GM21526 (cell line): ENCODE data around the gene RBM33.

Experiments
- ATAC-seq: cut with Tn5 transposase; IDR thresholded peaks from one replicate; pipeline ENCODE4 v1.9.1; 2021; ENCODE audit warnings: moderate library complexity; ENCODE audit not compliant: unreplicated experiment, low FRiP score

The RBM33 gene

DNA sequence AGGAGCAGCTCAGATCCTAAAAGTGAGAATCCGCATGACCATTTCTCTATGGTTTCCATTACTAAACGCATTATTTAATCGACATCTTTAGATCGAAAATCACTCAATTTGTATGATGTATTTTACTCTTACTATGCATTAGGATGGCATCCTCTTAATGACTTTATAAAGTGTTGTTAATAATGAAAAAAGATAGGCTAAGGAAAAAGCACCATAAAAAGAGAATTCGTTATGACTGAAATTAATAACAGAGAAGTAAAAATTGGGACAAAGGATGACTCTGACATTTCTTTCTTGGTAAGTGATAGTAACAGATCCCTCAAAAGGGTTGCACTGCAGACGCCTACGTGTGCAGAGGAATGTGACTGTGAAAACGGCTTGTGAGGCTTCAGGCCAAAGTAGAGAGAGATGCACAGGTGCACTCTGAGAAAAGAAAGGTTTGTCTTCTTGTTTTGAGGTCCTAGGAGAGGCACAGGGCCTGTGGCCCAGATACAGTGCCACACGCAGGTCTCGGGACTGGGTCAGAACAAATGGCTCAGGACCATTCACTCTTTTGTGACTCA lies 23.0 kb upstream of the RBM33 start:
- ATAC-seq = no peak

DNA sequence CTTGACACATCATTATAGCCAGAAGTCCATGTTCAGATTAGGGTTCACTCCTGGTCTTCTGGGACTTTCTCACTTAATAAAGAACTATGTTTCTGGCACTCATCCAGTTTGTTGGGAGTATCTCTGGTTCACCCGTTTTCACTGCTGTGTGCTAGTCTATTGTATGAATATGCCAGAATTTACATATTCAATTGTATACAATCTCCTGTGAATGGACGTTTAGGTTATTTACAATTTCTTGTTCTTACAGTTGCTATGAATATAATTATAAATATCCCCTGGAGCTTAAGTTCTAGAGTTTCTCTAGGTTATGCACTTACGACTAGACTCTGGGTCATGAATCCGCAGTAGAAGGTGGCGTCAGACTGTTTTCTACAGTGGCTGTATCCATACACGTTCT lies 20.0 kb upstream of the RBM33 start:
- ATAC-seq = no peak

DNA sequence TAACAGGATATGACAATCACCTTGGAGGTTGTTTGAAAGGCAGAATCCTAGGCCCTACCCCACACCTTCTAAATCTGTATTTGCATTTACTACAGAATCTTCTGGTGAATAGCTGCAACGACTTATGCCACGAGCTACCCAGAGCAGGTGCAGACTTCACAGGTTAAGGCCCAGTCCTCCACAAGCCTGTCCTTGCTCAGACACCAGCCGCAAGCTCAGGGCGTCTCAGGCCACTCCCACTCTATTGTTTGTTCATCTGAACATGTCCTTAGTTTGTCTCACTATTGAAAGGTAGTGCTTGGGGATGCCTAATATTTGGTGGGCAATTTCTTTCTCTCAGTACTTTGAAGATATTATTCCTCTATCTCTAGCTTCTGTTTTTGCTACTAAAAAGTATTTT lies 18.9 kb upstream of the RBM33 start:
- no peak for ATAC-seq

DNA sequence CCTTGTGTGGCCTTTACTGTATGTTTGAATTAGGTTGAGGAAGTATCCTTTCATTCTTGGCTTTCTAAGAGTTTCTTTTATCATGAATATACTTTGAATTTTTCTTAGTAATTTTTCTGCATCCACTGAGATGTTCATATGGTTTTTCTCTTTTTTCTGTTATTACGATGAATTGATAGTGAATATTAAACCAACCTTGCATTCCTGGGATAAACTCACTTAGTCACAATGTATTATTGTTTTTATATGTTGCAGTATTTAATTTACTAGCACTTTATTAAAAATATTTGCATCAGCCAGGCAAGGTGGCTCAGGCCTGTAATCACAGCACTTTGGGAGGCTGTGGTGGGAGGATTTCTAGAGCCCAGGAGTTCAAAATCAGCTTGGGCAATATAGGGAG lies 15.3 kb upstream of the RBM33 start:
- ATAC-seq = no peak

DNA sequence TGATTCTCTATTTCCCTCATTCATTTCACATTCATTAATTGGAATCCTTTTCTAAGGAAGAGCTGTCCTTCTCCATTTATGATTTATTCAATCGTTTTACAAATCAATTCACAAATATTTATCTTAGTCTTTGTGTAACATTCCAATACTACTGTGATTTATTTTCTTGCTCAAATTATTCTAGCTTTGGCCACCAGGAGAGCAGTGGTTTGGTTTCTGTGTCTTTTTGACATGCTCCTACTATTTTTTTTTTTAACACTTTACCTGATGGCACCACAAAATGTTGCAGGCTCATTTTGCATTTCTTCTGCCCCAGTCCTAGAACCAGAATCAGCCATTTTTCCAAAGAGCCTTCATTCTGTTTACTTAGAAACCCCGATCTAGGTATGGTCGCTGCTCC lies 13.3 kb upstream of the RBM33 start:
- ATAC-seq = no peak

DNA sequence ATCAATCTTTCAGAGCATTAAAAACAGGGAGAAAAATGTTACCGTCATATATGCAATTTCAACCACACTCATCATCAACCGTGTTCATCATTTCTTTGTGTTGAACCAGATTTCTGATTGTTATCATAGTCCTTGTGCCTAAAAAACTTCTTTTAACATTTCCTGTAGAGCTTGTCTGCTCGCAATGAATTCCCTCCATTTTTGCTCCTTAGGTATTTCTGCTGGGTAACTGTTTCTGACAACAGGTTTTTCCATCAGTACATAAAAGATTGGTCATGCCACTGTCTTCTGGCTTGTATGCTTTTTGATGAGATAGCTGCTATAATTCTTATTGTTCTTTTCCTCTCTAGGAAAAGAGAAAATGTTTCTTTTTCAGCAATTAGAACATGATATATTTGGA lies 8.6 kb upstream of the RBM33 start:
- ATAC-seq = no peak

DNA sequence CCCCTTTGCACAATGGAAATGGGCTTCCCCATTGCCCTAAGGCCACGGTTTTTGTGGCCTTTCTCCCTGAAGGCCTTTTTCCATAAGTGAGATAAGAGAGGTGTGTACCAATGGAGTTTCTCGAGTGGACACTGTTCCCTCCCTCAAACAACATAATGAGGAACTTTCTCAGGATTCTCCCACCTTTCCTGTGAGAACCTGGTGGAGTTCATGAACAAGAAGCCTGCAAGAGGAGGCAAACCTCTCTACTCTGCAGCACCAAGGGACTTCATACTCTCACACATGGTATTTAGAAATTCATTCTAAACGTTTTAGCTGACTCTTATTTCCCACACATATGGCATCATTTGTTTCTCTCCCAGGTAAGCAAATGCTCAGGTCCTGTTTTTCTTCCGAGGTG lies 7.3 kb upstream of the RBM33 start:
- ATAC-seq = no peak

DNA sequence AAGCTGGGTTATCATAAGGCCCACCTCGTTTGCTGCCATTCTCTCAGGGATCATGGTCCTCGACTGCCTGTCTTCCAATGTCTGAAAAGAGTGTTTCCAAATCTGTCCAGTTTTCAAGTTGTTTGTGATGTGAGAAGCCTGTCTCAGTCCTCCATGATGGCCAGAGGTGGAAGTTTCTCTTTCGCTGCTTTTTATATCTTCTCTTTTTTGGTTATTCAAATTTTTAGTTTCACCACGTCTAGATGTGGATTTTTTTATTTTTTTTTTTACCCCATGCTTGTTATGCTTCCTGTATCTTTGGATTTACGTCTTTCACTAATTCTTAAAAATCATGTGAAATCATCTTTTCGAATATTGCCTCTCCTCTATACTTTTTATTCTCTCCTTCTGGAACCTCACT lies 6.1 kb upstream of the RBM33 start:
- no peak for ATAC-seq

DNA sequence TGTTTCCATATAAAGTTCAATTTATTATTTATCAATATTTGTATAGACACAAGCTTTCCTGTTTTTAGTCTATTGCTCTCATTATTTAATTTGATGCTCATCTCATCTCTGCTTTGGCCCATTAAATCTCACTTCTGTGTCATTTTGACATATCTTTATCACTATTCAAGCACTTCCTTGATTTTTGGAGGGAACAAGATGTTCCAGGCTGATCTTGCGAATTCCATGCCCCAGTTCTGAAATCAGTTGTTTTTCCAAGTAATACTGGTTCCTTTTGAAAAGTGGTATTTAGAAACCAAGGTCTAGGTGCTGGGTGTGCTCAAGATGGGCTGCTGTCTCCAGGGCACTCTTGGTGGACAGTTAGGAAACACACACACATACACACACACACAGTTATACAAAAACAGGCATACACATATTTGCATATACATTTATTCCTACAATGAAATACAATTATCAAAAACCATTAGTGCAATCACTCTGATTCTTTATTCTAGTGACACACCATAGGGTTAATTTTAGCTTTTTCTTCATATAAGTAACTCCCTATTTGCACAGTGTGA lies 4.4 kb upstream of the RBM33 start:
- ATAC-seq = no peak

DNA sequence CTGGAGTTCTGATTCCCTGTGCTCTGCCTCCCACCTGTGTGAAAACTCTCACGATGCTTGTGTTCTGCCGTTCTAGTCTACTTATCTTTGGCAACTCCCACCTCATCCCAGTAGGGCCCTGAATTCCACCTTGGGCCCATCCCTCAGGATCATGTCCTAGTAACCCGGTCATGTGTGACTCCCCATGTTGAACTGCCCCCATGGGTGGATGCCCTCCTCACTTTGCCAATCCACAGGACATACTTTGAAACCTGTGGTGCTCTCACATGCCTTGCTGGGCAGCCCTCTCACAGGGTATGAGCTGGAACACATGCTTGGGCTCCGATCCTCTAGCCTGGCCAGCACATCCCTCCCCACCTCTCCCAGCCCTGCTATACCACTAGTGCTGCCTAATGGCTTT lies 3.8 kb upstream of the RBM33 start:
- ATAC-seq = no peak

DNA sequence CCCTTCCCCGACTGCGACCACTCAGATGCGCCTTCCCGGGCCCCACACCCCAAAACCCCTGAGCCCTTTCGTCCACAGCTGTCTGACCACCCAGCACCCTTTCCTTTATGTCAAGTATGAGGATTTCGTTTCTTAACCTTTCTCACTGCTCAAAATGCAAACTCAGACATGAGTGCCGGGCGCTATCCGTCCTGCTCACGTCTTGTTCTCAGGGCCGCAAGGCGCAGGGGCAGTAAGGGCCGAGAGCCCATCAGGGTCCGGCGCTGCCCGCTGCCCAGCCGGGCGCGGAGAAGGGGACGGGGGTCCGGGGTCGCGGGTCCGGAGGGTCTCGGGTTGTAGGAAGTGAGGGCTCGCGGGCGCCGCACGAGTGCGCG lies 670 bp upstream of the RBM33 start:
- no peak for ATAC-seq

DNA sequence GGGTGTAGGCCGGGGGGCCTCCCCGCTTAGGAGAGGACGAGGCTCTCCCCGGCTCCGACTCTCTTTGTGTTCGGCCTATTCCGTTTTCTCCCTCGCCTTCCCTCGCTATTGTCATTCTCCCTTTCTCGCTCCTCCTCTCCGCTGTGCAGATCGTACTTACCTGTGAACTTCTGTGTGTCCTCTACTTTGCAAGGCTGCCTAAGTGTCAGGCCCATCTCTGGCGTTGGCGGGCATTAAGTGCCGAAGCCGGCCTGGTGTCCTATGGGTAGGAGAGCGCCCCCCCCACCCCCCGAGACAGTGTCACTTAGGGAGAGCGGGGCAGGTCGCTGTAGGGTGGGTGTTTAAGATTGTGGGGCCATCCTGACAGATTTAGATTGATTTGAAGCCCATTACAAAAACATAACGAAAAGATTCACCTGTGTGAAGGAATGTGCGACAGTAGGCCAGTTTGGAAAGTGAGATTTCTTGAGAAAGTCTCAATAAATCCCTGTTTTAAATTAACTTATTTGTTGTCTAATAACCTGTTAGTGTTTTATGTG lies 579 bp downstream of the RBM33 start:
- ATAC-seq = peak; percentile 26

DNA sequence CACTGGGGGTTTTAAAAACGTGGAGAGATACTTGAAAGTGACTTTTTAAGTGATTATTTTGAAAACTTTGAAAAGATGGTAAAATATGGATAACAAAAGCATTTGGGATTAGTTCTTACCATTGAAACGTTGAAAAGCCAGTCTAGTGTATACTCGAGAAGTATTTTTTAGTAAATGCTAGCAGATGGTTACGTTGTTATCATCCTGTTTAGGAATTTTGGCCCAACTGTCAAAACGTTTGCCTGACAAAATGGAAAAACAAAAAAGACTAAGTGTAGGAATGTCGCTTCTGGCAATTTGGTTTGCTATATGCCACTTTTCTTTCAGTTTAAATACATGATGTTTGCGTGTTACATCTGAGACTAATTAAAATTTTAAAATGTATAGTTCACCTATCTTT lies 1.2 kb downstream of the RBM33 start:
- no peak for ATAC-seq

DNA sequence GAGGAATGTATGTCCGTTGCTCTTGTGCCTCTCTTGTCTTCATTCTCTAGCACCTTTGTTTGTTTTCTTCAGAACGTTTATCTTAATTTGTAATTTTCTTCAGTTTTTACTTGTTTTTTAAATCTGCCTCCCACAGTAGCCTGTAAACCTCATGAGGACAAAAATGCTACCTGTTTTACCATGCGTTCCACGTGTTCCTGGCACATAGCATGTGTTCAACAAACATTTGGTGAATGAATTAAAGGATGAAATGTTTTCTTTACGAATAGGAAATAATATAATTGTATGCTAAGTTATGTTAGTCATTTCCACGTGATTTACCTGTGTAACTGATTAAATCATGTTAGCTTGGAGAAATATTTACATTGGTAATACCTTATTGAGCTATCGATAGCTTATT lies 2.2 kb downstream of the RBM33 start:
- no peak for ATAC-seq

DNA sequence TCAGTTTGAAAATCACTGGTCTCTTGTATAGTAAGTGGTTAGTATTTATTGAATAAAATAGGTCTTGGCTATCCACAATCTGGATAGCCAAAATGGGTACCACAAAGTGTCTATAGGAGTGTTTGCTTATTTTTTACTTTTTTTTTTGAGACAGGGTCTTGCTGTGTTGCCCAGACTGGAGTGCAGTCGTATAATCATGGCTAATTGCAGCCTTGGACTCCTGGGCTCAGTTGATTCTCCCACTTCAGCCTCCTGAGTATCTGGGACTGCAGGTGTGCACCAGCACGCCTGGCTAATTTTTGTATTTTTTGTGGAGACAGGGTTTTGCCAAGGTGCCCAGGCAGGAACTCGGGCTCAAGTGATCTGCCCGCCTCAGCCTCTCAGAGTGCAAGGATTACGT lies 2.8 kb downstream of the RBM33 start:
- ATAC-seq = no peak

DNA sequence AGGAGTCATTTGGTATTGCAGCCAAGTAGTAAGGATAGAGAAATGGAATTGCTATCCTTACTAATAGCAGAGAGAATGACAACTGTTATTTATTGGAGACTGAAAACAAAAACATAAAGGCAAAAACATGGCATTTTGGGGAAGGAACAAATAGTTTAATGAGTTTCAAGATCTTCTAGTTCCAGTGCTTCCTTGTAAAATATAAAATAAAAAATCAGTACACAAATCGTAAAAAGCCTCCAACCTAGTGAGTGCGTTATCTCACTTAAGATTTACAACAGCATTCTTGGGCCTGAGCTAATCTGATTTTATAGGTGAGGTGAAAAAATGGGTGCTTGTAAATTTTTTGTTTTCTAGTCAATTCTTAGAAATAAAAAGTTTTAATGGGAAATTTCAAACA lies 3.3 kb downstream of the RBM33 start:
- no peak for ATAC-seq

DNA sequence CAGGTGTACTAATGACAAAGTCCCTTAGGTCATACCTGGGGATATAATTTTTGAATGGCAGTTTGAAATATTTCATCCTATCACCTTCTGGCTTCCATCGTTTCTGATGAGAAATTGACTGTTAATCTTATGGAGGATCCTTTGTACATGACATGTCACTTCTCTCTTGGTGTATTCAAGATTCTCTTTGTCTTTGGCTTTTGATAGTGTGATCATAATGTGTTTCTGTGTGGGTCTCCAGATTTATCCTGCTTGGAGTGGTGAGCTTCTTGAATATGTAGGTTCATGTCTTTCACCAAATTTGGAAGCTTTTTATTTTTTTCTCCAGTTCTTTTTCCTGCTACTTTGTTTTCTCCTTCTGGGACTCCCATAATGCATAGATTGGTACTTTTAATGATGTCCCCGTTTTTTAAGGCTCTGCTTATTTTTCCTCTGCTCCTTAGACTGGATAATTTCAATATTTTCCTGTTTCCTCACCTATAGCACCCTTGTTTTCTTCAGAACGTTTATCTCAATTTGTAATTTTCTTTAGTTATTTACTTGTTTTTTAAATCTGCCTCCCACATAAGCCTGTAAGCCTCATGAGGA lies 4.4 kb downstream of the RBM33 start:
- no peak for ATAC-seq

DNA sequence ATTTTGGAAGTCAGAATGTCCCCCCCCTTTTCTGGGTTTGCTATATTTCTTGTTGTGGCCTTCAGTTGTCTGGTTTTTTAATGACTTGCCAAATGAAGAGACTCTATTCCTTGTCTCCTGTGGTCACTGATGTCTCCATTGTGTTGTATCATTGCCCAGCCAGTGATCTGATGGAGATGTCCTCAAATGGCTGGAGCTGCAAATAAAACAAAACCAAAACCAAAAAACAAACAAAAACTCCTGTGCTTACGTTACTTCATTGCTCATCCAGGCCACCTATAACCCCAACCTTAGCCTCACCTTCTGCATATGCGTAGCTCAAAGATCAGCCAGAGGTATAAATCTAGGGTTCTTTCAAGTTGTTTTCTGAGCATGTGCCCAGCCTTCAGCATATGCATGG lies 5.1 kb downstream of the RBM33 start:
- ATAC-seq = no peak

DNA sequence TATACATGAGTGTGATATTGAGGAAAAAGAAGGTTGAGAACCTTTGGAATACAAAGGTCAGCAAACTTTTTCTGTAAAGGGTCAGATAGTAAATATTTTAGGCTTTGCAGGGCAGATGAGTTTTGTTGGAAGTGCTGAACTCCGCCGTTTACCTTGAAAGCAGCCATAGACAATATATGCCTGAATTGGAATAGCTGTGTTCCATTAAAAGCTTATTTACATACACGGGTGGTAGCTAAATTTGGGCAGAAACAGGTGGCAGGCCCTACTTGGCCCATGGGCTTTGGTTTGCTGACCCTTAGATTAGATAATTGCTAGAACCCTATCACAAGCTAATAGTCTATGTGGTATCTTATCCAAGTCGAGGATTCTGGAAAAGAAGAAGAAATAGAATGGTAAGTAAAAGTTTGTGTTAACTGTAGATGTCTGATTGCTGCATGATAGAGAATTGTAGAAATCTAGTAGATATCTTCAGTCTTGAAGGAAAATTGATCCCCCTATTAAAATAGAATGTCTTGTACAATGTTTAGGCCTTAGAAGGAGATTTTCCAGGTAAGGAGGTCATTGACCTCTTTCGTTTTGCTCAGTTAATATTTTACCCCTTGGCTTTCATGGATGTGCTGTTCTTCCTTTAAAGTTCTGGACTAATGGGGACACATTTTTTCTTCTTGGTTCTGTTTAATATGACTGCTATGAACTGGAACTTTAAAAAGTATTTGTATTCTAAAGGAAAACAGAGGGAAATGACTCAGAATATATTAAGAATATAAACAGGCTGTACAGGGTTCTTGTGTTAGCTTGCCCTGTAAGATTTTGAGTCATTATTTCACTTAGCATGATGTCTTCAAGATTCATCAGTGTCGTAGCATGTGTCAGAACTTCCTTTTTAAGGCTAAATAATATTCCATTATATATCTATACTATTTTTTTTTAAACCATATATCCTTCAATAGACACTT lies 8.0 kb downstream of the RBM33 start:
- ATAC-seq = no peak

DNA sequence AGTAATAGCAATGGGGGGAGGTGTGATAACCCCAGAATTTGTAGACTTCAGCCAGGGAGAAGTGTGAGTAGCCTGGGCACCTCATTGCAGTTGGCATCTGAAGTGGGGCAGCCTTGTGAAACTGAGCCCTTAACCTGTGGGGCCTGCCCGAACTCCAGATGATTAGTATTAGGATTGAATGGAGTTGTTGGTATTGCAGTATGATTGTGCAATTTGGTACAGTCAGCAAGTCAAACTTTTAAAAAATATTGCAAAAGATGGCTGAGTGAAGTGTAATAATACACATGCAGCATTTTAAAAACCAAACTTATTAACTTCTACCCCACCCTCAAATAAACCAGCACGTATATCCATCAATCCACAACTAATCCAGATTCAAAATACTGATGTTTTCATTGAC lies 9.3 kb downstream of the RBM33 start:
- ATAC-seq = no peak

DNA sequence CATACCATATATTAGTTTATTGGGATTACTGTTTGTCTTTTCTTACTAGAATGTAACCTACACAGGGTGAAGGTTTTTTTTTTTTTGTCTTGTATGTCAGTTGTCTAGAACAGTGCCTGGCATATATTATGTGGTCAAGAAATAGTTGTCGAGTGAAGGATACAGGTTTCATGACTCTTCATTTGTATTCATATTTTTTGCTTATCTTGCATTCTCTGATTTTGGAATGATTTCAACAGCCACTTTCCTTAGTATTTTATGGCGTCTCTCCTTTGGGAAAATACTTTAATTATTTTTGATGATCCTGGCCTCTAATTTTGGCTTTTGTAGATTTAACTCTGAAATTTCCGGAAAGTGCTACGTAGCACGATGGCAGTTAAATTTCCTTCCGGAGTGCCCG lies 12.4 kb downstream of the RBM33 start:
- ATAC-seq = no peak
